ENCODE results near the gene OTULIN.
A peak's percentile ranks its signal among the peaks of the same experiment; 100 is the strongest.

OTULIN gene

GRCh38 chr5:14659821-14660607 lies 4.5 kb upstream of the OTULIN start:
- H3K4me3 ChIP-seq (ENCODE audit: low read depth, low read length) = no peak overlapping the region
- no peak for TF ChIP-seq CTCF (IDR thresholded peaks at IDR 0.05; ENCODE audit: low read depth, low read length)
- in situ Hi-C loops (cut with HindIII; ENCODE audit: low sequenced_read_pairs) = no loop called here
- DNase-seq (ENCODE audit: low read depth, low spot score) = peak; percentile 50

- H3K4me3 ChIP-seq (ENCODE audit: low read depth, low read length) = no peak overlapping the region
- no peak for TF ChIP-seq CTCF (IDR thresholded peaks at IDR 0.05; ENCODE audit: low read depth, low read length)
- DNase-seq (ENCODE audit: low read depth, low spot score) = no peak
- in situ Hi-C loops (cut with HindIII; ENCODE audit: low sequenced_read_pairs) = no loop called here
Measured at GRCh38 chr5:14660833-14661232, 3.7 kb upstream of the OTULIN start.

GRCh38 chr5:14662721-14663260 lies 1.7 kb upstream of the OTULIN start:
- in situ Hi-C loops (cut with HindIII; ENCODE audit: low sequenced_read_pairs) = no loop called here
- no peak for DNase-seq (ENCODE audit: low read depth, low spot score)
- no peak overlapping the region for H3K4me3 ChIP-seq (ENCODE audit: low read depth, low read length)
- no peak for TF ChIP-seq CTCF (IDR thresholded peaks at IDR 0.05; ENCODE audit: low read depth, low read length)

GRCh38 chr5:14663734-14664269 lies 716 bp upstream of the OTULIN start:
- peak overlapping the region; percentile 69 for H3K4me3 ChIP-seq (ENCODE audit: low read depth, low read length)
- DNase-seq (ENCODE audit: low read depth, low spot score) = no peak
- TF ChIP-seq CTCF (IDR thresholded peaks at IDR 0.05; ENCODE audit: low read depth, low read length) = no peak
- in situ Hi-C loops (cut with HindIII; ENCODE audit: low sequenced_read_pairs) = no loop called here

- no peak for DNase-seq (ENCODE audit: low read depth, low spot score)
- TF ChIP-seq CTCF (IDR thresholded peaks at IDR 0.05; ENCODE audit: low read depth, low read length) = no peak
- in situ Hi-C loops (cut with HindIII; ENCODE audit: low sequenced_read_pairs) = no loop called here
- peak overlapping the region; percentile 69 for H3K4me3 ChIP-seq (ENCODE audit: low read depth, low read length)
Measured at GRCh38 chr5:14665101-14665822, 744 bp downstream of the OTULIN start.

GRCh38 chr5:14665949-14666348 lies 1.4 kb downstream of the OTULIN start:
- no peak for TF ChIP-seq CTCF (IDR thresholded peaks at IDR 0.05; ENCODE audit: low read depth, low read length)
- in situ Hi-C loops (cut with HindIII; ENCODE audit: low sequenced_read_pairs) = no loop called here
- peak overlapping the region; percentile 69 for H3K4me3 ChIP-seq (ENCODE audit: low read depth, low read length)
- no peak for DNase-seq (ENCODE audit: low read depth, low spot score)

Data from astrocyte of the spinal cord (primary cell).